T47D (cell line): ENCODE data around the gene FCHSD2.
"Not testable (repeated sequence)": the region's sequence is repeated elsewhere in the genome, so short reads cannot be mapped to it uniquely, and the experiment has no call there.

Experiments
- DNase-seq, 2 experiments: peaks; one replicate each; pipeline versions ENCODE4 v3.0.0 to v3.0.0-alpha.2; 2011 to 2012; ENCODE audit warnings: low read depth in 1 of 2, low spot score in 1 of 2
- JUND ChIP-seq: IDR thresholded peaks from 2 replicates; pipeline ENCODE4 v1.6.1; 2012; ENCODE audit warnings: low read depth
- in situ Hi-C: cut with HindIII; loops from 2 replicates; pipeline ENCODE4 v1.10.0; 2016; ENCODE audit warnings: low sequenced_read_pairs, low pct_unique_long_range_greater_than_20kb

FCHSD2 gene

GRCh38 chr11:72937439-72937838, 204.7 kb downstream of the FCHSD2 start:
- no peak for DNase-seq
- in situ Hi-C loops: no loop called here
- no peak for TF ChIP-seq JUND

DNA sequence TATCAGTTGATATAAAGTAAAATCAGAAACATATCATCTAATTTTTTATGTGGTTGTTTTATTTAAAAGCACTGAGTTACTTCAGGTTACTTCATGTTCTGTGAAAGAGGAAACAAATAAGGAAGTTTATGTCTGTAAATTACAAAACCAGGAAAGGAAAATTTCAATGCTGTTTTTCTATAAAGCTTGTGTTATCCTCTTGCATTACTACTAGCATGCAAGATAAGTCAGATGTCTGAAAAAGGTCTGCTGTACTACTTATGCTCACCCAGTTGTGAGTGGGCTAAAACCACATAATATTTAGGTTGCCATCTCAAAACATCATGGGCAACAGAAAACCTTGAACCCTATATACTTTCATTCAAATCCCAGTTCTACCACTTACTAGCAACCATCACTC, 206.4 kb downstream of the FCHSD2 start:
- DNase-seq: no peak

GRCh38 chr11:72932132-72932570, 210.0 kb downstream of the FCHSD2 start:
- in situ Hi-C loops: no loop called here
- DNase-seq: no peak

More for the DNA sequence above, 206.4 kb downstream of the FCHSD2 start:
- TF ChIP-seq JUND: no peak
- in situ Hi-C loops: no loop called here

DNA sequence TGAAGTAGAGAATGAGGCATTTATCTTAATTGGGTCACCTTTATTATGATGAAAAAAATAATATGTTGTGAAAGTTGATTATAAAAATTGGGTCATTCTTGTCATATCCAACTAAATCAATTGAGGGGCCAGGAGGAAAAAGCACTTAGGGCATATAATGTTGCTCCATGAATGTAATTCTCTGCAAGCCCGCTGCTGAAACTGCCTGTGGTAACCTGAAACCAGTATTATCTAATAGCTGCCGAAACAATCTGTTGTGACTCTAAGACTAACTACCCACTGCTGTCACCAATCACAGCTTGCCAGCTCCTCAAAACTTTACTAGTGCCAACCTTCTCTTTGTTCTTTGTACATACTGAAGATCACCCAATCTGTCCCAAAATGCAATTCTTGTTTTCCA, 212.1 kb downstream of the FCHSD2 start:
- no peak for TF ChIP-seq JUND
- DNase-seq: no peak
- in situ Hi-C loops: no loop called here

More at GRCh38 chr11:72932132-72932570, 210.0 kb downstream of the FCHSD2 start:
- no peak for TF ChIP-seq JUND

- no peak for DNase-seq
- in situ Hi-C loops: no loop called here
- no peak for TF ChIP-seq JUND
These were observed 212.9 kb downstream of the FCHSD2 start for GRCh38 chr11:72929256-72929655.

DNA sequence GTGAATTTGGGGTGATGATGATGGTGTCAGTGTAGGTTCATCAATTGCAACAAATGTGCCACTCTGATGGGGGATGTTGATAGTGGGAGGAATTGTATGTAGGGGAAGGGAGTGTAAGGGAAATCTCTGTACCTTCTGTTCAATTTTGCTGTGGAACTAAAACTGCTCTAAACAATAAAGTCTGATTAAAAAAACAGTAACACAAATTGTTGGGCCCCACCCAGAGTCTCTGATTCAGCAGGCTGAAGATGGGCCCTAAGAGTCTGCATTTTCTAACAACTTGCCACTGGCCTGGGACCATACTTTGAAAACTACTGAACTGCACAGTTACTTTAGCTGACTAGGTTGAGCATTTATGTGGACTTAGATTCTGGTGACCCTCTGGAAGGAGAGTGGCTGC, 214.7 kb downstream of the FCHSD2 start:
- TF ChIP-seq JUND: no peak
- no peak for DNase-seq
- in situ Hi-C loops: no loop called here

DNA sequence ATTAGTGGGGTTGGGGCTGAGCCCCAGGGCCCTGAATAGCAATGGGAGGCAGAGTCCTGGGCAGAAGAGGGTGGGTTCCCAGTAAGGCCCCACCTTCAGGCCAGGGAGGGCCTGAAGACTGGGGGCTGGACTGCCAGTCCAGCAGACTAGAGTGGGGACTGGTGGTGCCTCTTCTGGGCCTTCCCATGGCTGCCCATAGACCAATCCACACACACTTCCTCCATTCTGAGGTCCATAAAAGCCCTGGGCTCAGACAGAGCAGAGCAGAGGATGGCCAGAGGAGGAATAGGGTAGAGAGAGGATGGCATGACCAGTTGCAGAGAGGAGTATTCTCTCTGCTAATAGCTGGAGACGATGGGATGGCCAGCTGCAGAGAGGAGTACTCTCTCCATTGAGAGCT, 216.0 kb downstream of the FCHSD2 start:
- no peak for TF ChIP-seq JUND
- in situ Hi-C loops: no loop called here
- no peak for DNase-seq

- in situ Hi-C loops: no loop called here
- no peak for TF ChIP-seq JUND
- no peak for DNase-seq
These were observed 216.5 kb downstream of the FCHSD2 start for GRCh38 chr11:72925656-72926055.

GRCh38 chr11:72924568-72925190, 217.4 kb downstream of the FCHSD2 start:
- peak; percentile 52 to 58 for DNase-seq
- TF ChIP-seq JUND: no peak
- in situ Hi-C loops: no loop called here

DNA sequence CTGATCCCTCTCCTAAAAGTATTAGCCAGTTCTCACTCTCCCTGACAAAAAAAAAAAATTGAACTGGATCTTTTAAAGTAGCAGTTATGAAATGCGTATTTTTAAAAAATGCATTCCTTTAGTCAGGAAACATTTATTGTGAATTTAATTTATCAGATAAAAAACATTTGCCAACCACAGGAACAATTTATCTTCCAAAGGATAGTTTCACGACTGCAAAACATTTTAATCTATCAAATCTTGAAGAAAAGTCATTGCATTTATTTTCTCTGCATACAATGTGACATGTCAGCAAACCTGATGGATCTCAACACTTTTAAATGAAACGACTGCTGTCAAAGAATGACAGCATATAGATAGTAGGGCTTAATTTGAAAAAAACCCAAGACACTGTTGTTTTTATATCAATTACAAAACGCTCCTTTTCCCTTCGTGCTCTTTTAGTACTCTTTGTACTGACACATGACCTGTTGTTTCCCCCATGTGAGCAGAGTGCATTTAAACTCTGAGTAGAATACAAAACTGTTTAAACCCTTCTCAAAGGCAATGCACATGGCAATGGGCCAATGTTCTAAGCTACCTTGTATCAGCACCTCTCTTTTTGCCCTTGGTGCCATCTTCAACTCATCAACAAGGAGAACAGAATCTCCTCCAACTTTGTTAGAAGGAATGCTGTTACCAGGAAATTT, 220.9 kb downstream of the FCHSD2 start:
- in situ Hi-C loops: no loop called here
- no peak for TF ChIP-seq JUND
- no peak for DNase-seq

GRCh38 chr11:72920001-72920400, 222.1 kb downstream of the FCHSD2 start:
- in situ Hi-C loops: no loop called here
- TF ChIP-seq JUND: no peak
- DNase-seq: no peak

DNA sequence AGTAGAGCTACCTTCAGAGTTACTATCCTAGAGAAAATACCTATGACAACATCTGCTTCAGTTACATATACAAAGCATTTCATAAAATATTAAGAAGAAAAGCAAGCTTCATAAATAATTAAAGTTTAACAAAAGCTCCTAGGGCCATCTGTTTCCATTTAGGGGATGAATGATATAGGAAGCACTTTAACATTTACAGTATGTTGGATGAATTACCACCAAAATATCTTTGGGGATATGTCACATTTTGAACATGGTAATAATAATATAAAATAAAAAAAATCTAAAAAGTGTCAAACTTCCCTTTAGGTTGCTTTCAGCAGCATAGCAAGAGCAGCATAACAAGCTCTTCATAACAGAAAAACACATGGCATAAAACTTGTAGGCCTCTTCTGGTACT, 223.3 kb downstream of the FCHSD2 start:
- no peak for TF ChIP-seq JUND
- DNase-seq: no peak
- in situ Hi-C loops: no loop called here

DNA sequence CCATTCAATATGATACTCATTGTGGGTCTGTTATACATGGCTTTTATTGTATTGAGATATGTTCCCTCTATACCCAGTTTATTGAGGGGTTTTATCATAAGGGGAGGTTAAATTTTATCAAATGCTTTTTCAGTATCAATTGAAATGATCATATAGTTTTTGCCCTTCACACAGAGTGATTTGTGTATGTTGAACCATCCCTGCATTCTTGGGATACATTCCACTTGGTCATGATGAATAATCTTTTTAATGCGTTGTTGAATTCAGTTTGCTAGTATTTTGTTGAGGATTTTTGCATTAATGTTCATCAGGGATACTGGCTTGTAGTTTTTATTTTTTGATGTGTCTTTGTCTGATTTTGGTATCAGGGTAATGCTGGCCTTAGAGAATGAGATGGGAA, 229.9 kb downstream of the FCHSD2 start:
- in situ Hi-C loops: no loop called here
- DNase-seq: no peak
- no peak for TF ChIP-seq JUND

- in situ Hi-C loops: not testable (repeated sequence)
These were observed 232.3 kb downstream of the FCHSD2 start for GRCh38 chr11:72909558-72910388.

More at GRCh38 chr11:72909558-72910388, 232.3 kb downstream of the FCHSD2 start:
- DNase-seq: not testable (repeated sequence)
